ENCODE measurements around the gene LRRIQ1. TPM values are rescaled to one million over a fixed set of nuclear protein-coding genes. Genes with fewer than 3 reads are reported as not detected.

Gene LRRIQ1
- total and polyA plus RNA-seq, 2 of the 8 experiments (the other 6 are each of a cell fraction or from before 2014, with no cell fraction given), result 0.24 to 0.76 TPM

DNA sequence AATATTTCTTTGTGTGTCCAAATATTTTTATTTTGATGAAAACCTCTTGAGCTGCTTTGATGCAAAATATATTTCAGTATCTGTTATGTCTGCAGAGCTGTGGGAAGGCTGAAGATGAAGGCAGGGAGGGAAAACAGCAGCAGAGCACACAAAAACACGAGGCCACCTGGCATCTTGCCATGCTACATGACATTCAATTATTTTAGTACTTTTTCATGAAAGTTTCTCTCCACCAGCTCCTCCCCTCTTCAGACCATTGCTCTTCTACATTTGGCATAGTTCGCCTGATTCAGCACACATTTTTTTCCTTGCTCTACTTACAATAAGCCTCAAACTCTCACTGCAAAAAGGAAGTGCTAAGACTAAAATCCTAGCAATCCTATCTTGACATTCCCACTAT is 239.2 kb downstream of the LRRIQ1 start (continued):
- no peak for TF ChIP-seq MAFK (IDR thresholded peaks at IDR 0.05; ENCODE audit: low read depth, low read length)
- TF ChIP-seq, protein P1, sequence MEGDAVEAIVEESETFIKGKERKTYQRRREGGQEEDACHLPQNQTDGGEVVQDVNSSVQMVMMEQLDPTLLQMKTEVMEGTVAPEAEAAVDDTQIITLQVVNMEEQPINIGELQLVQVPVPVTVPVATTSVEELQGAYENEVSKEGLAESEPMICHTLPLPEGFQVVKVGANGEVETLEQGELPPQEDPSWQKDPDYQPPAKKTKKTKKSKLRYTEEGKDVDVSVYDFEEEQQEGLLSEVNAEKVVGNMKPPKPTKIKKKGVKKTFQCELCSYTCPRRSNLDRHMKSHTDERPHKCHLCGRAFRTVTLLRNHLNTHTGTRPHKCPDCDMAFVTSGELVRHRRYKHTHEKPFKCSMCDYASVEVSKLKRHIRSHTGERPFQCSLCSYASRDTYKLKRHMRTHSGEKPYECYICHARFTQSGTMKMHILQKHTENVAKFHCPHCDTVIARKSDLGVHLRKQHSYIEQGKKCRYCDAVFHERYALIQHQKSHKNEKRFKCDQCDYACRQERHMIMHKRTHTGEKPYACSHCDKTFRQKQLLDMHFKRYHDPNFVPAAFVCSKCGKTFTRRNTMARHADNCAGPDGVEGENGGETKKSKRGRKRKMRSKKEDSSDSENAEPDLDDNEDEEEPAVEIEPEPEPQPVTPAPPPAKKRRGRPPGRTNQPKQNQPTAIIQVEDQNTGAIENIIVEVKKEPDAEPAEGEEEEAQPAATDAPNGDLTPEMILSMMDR (IDR thresholded peaks at IDR 0.05; ENCODE audit: control extremely low read depth in 1 of 3, insufficient read depth in 1 of 3, low read depth in 1 of 3, low read length in 3 of 3), result no peak
- no peak for TF ChIP-seq TBP (IDR thresholded peaks at IDR 0.05; ENCODE audit: low read depth, low read length)

All from H1 (cell line).